ENCODE results near the gene CIDEC.

Gene CIDEC

GRCh38 chr3:9879830-9880549 lies at the start of gene CIDEC:
Gene CIDEC, minus strand, starts transcription at chr3:9880253. Its CDS starts 1,767 bp downstream, at chr3:9878486.
- Histone ChIP-seq H3K9ac (ENCODE audit: low read depth, low read length) (no peak within 1 kb of the TSS), H3K4me1 (ENCODE audit: insufficient read depth, low read length) (peaks cover 2% of the 10 kb centered on the region; the same call in 1 of the 2 replicates), H3K36me3 (ENCODE audit: insufficient read depth, low read depth, low read length) (no peaks in the 10 kb centered on the region), H3K27me3 (ENCODE audit: insufficient read depth, low read length) (no peaks in the 10 kb centered on the region), H3K27ac (ENCODE audit: low read length) (no peak within 1 kb of the TSS), H3K9me3 (ENCODE audit: insufficient read depth, low read depth, low read length) (no peaks in the 10 kb centered on the region), H3K4me3 (ENCODE audit: low read length) (no peak within 1 kb of the TSS)

GRCh38 chr3:9928158-9928557 lies 48.1 kb upstream of the CIDEC start:
- Histone ChIP-seq H3K36me3 (ENCODE audit: insufficient read depth, low read depth, low read length) (no peaks in the 10 kb centered on the region; the same call in 1 of the 2 replicates), H3K4me3 (ENCODE audit: low read length) (no peak overlapping the region), H3K9ac (ENCODE audit: low read depth, low read length) (no peak overlapping the region), H3K27me3 (ENCODE audit: insufficient read depth, low read length) (peaks cover 9% of the 10 kb centered on the region; the same call in 1 of the 2 replicates), H3K9me3 (ENCODE audit: insufficient read depth, low read depth, low read length) (no peaks in the 10 kb centered on the region), H3K4me1 (ENCODE audit: insufficient read depth, low read length) (no peaks in the 10 kb centered on the region), H3K27ac (ENCODE audit: low read length) (no peak overlapping the region)

- no peaks in the 10 kb centered on the region for H3K9me3 ChIP-seq (ENCODE audit: insufficient read depth, low read depth, low read length)
- H3K36me3 ChIP-seq (ENCODE audit: insufficient read depth, low read depth, low read length) = no peaks in the 10 kb centered on the region
- H3K27me3 ChIP-seq (ENCODE audit: insufficient read depth, low read length) = peaks cover 28% of the 10 kb centered on the region
- H3K4me1 ChIP-seq (ENCODE audit: insufficient read depth, low read length) = peaks cover 6% of the 10 kb centered on the region; the same call in 1 of the 2 replicates
- H3K27ac ChIP-seq (ENCODE audit: low read length) = no peak overlapping the region
- H3K4me3 ChIP-seq (ENCODE audit: low read length) = no peak overlapping the region
- no peak overlapping the region for H3K9ac ChIP-seq (ENCODE audit: low read depth, low read length)
These were observed 38.4 kb upstream of the CIDEC start for GRCh38 chr3:9918261-9919038.

- Histone ChIP-seq H3K36me3 (ENCODE audit: insufficient read depth, low read depth, low read length) (no peaks in the 10 kb centered on the region), H3K4me3 (ENCODE audit: low read length) (no peak overlapping the region), H3K4me1 (ENCODE audit: insufficient read depth, low read length) (peaks cover 6% of the 10 kb centered on the region; the same call in 1 of the 2 replicates), H3K27ac (ENCODE audit: low read length) (no peak overlapping the region), H3K9ac (ENCODE audit: low read depth, low read length) (no peak overlapping the region), H3K9me3 (ENCODE audit: insufficient read depth, low read depth, low read length) (no peaks in the 10 kb centered on the region), H3K27me3 (ENCODE audit: insufficient read depth, low read length) (peaks cover 28% of the 10 kb centered on the region)
These were observed 37.8 kb upstream of the CIDEC start for GRCh38 chr3:9917820-9918219.

GRCh38 chr3:9916734-9917680 lies 37.0 kb upstream of the CIDEC start, which contains the start of gene IL17RC:
Gene IL17RC, plus strand, starts transcription at chr3:9917098. Its CDS starts 218 bp downstream, at chr3:9917316.
- no peaks in the 10 kb centered on the region for H3K9me3 ChIP-seq (ENCODE audit: insufficient read depth, low read depth, low read length)
- H3K9ac ChIP-seq (ENCODE audit: low read depth, low read length) = peak within 1 kb of the TSS; percentile 68
- no peak within 1 kb of the TSS for H3K27ac ChIP-seq (ENCODE audit: low read length)
- no peaks in the 10 kb centered on the region for H3K36me3 ChIP-seq (ENCODE audit: insufficient read depth, low read depth, low read length)
- H3K4me3 ChIP-seq (ENCODE audit: low read length) = peak within 1 kb of the TSS; percentile 74
- H3K4me1 ChIP-seq (ENCODE audit: insufficient read depth, low read length) = peaks cover 6% of the 10 kb centered on the region; the same call in 1 of the 2 replicates
- H3K27me3 ChIP-seq (ENCODE audit: insufficient read depth, low read length) = peaks cover 28% of the 10 kb centered on the region

- Histone ChIP-seq H3K9ac (ENCODE audit: low read depth, low read length) (no peak overlapping the region), H3K9me3 (ENCODE audit: insufficient read depth, low read depth, low read length) (no peaks in the 10 kb centered on the region), H3K27me3 (ENCODE audit: insufficient read depth, low read length) (peaks cover 28% of the 10 kb centered on the region), H3K4me3 (ENCODE audit: low read length) (peak overlapping the region; percentile 44; the same call in 1 of the 2 replicates), H3K4me1 (ENCODE audit: insufficient read depth, low read length) (peaks cover 6% of the 10 kb centered on the region; the same call in 1 of the 2 replicates), H3K36me3 (ENCODE audit: insufficient read depth, low read depth, low read length) (no peaks in the 10 kb centered on the region), H3K27ac (ENCODE audit: low read length) (no peak overlapping the region)
These were observed 36.3 kb upstream of the CIDEC start for GRCh38 chr3:9916346-9916733.

- Histone ChIP-seq H3K9me3 (ENCODE audit: insufficient read depth, low read depth, low read length) (no peaks in the 10 kb centered on the region), H3K27me3 (ENCODE audit: insufficient read depth, low read length) (peaks cover 28% of the 10 kb centered on the region), H3K27ac (ENCODE audit: low read length) (no peak overlapping the region), H3K36me3 (ENCODE audit: insufficient read depth, low read depth, low read length) (no peaks in the 10 kb centered on the region), H3K9ac (ENCODE audit: low read depth, low read length) (peak overlapping the region; percentile 68), H3K4me3 (ENCODE audit: low read length) (peak overlapping the region; percentile 74), H3K4me1 (ENCODE audit: insufficient read depth, low read length) (peaks cover 6% of the 10 kb centered on the region; the same call in 1 of the 2 replicates)
These were observed 35.4 kb upstream of the CIDEC start for GRCh38 chr3:9915254-9916141.

GRCh38 chr3:9914559-9915253 lies 34.7 kb upstream of the CIDEC start:
- peak overlapping the region; percentile 74; the same call in 1 of the 2 replicates for H3K4me3 ChIP-seq (ENCODE audit: low read length)
- peak overlapping the region; percentile 68; the same call in 1 of the 2 replicates for H3K9ac ChIP-seq (ENCODE audit: low read depth, low read length)
- no peaks in the 10 kb centered on the region for H3K9me3 ChIP-seq (ENCODE audit: insufficient read depth, low read depth, low read length)
- peaks cover 6% of the 10 kb centered on the region; the same call in 1 of the 2 replicates for H3K4me1 ChIP-seq (ENCODE audit: insufficient read depth, low read length)
- no peaks in the 10 kb centered on the region for H3K36me3 ChIP-seq (ENCODE audit: insufficient read depth, low read depth, low read length)
- H3K27ac ChIP-seq (ENCODE audit: low read length) = no peak overlapping the region
- peaks cover 28% of the 10 kb centered on the region for H3K27me3 ChIP-seq (ENCODE audit: insufficient read depth, low read length)

GRCh38 chr3:9914011-9914410 lies 34.0 kb upstream of the CIDEC start:
- Histone ChIP-seq H3K4me3 (ENCODE audit: low read length) (no peak overlapping the region), H3K9ac (ENCODE audit: low read depth, low read length) (no peak overlapping the region), H3K36me3 (ENCODE audit: insufficient read depth, low read depth, low read length) (no peaks in the 10 kb centered on the region), H3K4me1 (ENCODE audit: insufficient read depth, low read length) (peaks cover 6% of the 10 kb centered on the region; the same call in 1 of the 2 replicates), H3K27me3 (ENCODE audit: insufficient read depth, low read length) (peaks cover 28% of the 10 kb centered on the region), H3K27ac (ENCODE audit: low read length) (no peak overlapping the region), H3K9me3 (ENCODE audit: insufficient read depth, low read depth, low read length) (no peaks in the 10 kb centered on the region)

GRCh38 chr3:9913601-9914000 lies 33.5 kb upstream of the CIDEC start:
- no peak overlapping the region for H3K9ac ChIP-seq (ENCODE audit: low read depth, low read length)
- no peaks in the 10 kb centered on the region for H3K9me3 ChIP-seq (ENCODE audit: insufficient read depth, low read depth, low read length)
- peaks cover 28% of the 10 kb centered on the region for H3K27me3 ChIP-seq (ENCODE audit: insufficient read depth, low read length)
- no peak overlapping the region for H3K4me3 ChIP-seq (ENCODE audit: low read length)
- no peaks in the 10 kb centered on the region for H3K36me3 ChIP-seq (ENCODE audit: insufficient read depth, low read depth, low read length)
- H3K27ac ChIP-seq (ENCODE audit: low read length) = no peak overlapping the region
- H3K4me1 ChIP-seq (ENCODE audit: insufficient read depth, low read length) = peaks cover 6% of the 10 kb centered on the region; the same call in 1 of the 2 replicates
